Liver (tissue), 3 donors: Measurements from ENCODE around the gene SKI.

Experiments used
- ATF3 ChIP-seq: IDR thresholded peaks from 2 replicates; pipeline ENCODE4 v1.6.1; 2016; ENCODE audit warnings: antibody characterized with exemption
- EGR1 ChIP-seq, 2 donors: IDR thresholded peaks; 2 replicates each; pipeline ENCODE4 v1.6.1; 2016 to 2018; ENCODE audit warnings: antibody characterized with exemption in 2 of 2, low read depth in 2 of 2
- RXRA ChIP-seq, 2 donors: IDR thresholded peaks; 2 replicates each; pipeline ENCODE4 v1.6.1; 2017 to 2018; ENCODE audit warnings: antibody characterized with exemption in 2 of 2, mild to moderate bottlenecking in 1 of 2
- TAF1 ChIP-seq: conservative IDR thresholded peaks from 2 replicates; pipeline ENCODE4 v1.6.1; 2016; ENCODE audit warnings: antibody characterized with exemption, mild to moderate bottlenecking
- TF ChIP-seq, protein P1 (sequence below): fragments of 150-350 bp; IDR thresholded peaks from 2 replicates; pipeline ENCODE4 v1.5.1; 2017; ENCODE audit warnings: improper control_type of control experiment, low read depth, low read length; ENCODE audit not compliant: missing input control
- TF ChIP-seq, protein P2 (sequence below): IDR thresholded peaks from 2 replicates; pipeline ENCODE4 v1.6.1; 2016; ENCODE audit warnings: antibody characterized with exemption
- donor health status: healthy.
- donor health status: healthy.

- TF ChIP-seq, protein P1, sequence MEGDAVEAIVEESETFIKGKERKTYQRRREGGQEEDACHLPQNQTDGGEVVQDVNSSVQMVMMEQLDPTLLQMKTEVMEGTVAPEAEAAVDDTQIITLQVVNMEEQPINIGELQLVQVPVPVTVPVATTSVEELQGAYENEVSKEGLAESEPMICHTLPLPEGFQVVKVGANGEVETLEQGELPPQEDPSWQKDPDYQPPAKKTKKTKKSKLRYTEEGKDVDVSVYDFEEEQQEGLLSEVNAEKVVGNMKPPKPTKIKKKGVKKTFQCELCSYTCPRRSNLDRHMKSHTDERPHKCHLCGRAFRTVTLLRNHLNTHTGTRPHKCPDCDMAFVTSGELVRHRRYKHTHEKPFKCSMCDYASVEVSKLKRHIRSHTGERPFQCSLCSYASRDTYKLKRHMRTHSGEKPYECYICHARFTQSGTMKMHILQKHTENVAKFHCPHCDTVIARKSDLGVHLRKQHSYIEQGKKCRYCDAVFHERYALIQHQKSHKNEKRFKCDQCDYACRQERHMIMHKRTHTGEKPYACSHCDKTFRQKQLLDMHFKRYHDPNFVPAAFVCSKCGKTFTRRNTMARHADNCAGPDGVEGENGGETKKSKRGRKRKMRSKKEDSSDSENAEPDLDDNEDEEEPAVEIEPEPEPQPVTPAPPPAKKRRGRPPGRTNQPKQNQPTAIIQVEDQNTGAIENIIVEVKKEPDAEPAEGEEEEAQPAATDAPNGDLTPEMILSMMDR, result no peak
- TF ChIP-seq, protein P2, sequence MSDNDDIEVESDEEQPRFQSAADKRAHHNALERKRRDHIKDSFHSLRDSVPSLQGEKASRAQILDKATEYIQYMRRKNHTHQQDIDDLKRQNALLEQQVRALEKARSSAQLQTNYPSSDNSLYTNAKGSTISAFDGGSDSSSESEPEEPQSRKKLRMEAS, result no peak
- TF ChIP-seq TAF1 (no peak), ATF3 (no peak), RXRA (IDR thresholded peaks at IDR 0.05) (no peak), EGR1 (IDR thresholded peaks at IDR 0.05; ENCODE audit: low read depth in 2 of 2) (no peak)
Observed at GRCh38 chr1:2290595-2291510, 62.7 kb downstream of the SKI start.
